Fibroblast of pulmonary artery (primary cell): ENCODE data around the gene PTCHD1.
A peak's percentile ranks its signal among the peaks of the same experiment; 100 is the strongest.

Source experiments
- DNase-seq: peaks from one replicate; pipeline ENCODE4 v3.0.0-alpha.2; 2010; ENCODE audit warnings: low read depth
- H3K4me3 ChIP-seq: replicated peaks from 2 replicates; pipeline ENCODE4 v1.5.1; 2011; ENCODE audit warnings: low read depth, mild to moderate bottlenecking, control low read depth, low read length, moderate library complexity
- TF ChIP-seq, protein P1 (sequence below): IDR thresholded peaks from 2 replicates; pipeline ENCODE4 v1.5.1; 2011; ENCODE audit warnings: mild to moderate bottlenecking, control low read depth, low read length, inconsistent platforms; ENCODE audit errors: missing control alignments

The PTCHD1 gene

DNA sequence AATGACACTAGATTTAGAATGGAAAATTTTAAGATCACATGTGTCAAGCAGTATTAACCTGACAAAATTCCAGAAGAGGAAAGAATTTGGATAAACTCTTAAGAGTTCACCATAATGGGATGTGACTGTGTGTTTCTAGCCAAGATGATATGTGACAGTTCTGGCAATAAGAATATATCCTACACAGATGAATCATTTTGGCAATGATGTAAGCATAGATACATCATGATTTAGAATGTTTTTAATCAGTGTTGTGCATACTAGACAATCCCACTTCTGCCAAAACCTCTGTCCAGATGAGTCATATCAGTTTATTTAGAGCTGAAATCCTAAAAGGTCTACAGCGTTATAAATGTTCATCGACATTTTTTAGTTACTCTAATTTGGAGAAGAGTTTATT lies 48.8 kb downstream of the PTCHD1 start:
- H3K4me3 ChIP-seq, result no peak overlapping the region
- peak; percentile 30 for DNase-seq
- TF ChIP-seq, protein P1, sequence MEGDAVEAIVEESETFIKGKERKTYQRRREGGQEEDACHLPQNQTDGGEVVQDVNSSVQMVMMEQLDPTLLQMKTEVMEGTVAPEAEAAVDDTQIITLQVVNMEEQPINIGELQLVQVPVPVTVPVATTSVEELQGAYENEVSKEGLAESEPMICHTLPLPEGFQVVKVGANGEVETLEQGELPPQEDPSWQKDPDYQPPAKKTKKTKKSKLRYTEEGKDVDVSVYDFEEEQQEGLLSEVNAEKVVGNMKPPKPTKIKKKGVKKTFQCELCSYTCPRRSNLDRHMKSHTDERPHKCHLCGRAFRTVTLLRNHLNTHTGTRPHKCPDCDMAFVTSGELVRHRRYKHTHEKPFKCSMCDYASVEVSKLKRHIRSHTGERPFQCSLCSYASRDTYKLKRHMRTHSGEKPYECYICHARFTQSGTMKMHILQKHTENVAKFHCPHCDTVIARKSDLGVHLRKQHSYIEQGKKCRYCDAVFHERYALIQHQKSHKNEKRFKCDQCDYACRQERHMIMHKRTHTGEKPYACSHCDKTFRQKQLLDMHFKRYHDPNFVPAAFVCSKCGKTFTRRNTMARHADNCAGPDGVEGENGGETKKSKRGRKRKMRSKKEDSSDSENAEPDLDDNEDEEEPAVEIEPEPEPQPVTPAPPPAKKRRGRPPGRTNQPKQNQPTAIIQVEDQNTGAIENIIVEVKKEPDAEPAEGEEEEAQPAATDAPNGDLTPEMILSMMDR, result no peak

DNA sequence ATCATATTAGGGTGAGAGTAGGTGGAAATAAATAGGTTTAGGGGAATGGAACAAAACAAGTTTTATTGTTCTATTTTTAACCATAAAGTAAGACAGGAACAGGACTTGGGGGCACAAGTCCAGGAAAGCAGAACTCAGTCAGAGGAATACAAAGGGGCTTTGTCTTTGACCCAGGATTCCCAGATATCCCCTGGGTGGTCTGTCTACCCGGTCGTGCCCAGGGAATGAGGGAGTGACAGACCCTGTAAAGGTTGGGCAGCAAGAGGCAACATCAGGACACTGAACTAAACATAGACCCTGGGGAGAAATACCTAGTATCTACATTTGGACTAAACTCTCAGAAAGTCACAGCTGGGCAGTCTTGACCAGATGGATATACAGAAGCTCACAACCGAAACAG lies 50.6 kb downstream of the PTCHD1 start:
- no peak for DNase-seq
- H3K4me3 ChIP-seq, result no peak overlapping the region
- TF ChIP-seq, protein P1, result no peak

- TF ChIP-seq, protein P1, result no peak
- H3K4me3 ChIP-seq, result no peak overlapping the region
- DNase-seq, result no peak
These were observed 51.6 kb downstream of the PTCHD1 start for GRCh38 chrX:23386260-23386659.

DNA sequence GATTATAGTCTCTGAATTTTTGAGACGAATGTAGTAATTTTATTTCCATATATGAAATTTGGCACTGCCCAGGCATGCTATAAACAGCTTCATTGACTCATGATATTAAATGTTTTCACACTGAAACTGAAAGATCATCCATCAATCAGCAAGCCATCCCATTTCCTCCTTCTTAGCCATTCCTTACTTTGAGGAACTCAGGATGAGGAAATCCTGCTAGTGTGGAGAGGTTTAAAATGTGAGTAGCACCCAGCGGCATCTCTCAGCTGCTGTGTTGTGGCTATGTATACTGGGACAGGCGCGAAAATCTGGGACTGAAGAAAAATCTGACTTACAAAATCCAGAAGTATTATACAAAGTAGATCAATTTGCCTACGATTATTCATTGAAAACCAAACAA lies 52.1 kb downstream of the PTCHD1 start:
- no peak for DNase-seq
- TF ChIP-seq, protein P1, result no peak
- H3K4me3 ChIP-seq, result no peak overlapping the region

DNA sequence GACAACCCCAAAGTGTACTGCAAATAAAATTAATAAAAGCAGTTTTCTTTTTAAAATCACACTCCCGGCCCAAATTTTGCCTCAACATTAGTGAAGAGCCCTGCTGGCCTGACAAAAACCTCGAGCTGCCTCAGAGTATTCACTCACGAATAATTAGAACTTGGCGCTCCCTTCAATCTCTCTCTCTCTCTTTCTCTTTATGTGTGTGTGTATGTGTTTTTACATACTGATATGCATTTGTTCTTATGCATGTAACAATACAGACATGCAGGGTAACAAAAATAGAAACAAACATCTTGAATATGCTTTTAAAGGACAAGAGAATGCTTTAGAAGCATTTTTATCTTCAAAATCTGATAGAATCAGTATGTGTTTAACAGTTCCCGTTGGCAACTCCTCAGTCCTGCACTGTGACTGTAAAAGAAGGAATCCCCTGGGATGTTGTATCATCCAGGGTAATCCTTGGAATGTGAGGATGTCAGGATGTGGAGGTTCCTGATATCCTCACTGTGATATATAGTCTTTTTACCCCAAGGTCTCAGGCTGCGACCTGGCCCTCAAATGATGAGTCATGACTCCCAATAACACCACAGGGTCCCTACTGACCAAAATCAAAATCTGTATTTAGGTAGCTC lies 53.0 kb downstream of the PTCHD1 start:
- DNase-seq, result no peak
- TF ChIP-seq, protein P1, result no peak
- no peak overlapping the region for H3K4me3 ChIP-seq

GRCh38 chrX:23389196-23389792 lies 54.6 kb downstream of the PTCHD1 start:
- H3K4me3 ChIP-seq, result no peak overlapping the region
- no peak for DNase-seq

GRCh38 chrX:23390979-23391378 lies 56.3 kb downstream of the PTCHD1 start:
- H3K4me3 ChIP-seq, result no peak overlapping the region
- no peak for DNase-seq
- TF ChIP-seq, protein P1, result no peak

More at GRCh38 chrX:23389196-23389792, 54.6 kb downstream of the PTCHD1 start:
- TF ChIP-seq, protein P1, result no peak
